ENCODE data around the gene INTS11.

The INTS11 gene

GRCh38 chr1:1336931-1337792, 12.7 kb upstream of the INTS11 start:
- no peak overlapping the region for H3K4me3 ChIP-seq (replicated peaks; ENCODE audit: low read depth, low read length)
- TF ChIP-seq CTCF (IDR thresholded peaks at IDR 0.05; ENCODE audit: low read length, missing control alignments), result no peak
- no peak for DNase-seq (ENCODE audit: low read depth)

- no peak for DNase-seq (ENCODE audit: low read depth)
- no peak for TF ChIP-seq CTCF (IDR thresholded peaks at IDR 0.05; ENCODE audit: low read length, missing control alignments)
- H3K4me3 ChIP-seq (replicated peaks; ENCODE audit: low read depth, low read length), result no peak overlapping the region
These were observed 12.0 kb upstream of the INTS11 start for GRCh38 chr1:1336446-1336845.

GRCh38 chr1:1335792-1336248, 11.4 kb upstream of the INTS11 start:
- no peak overlapping the region for H3K4me3 ChIP-seq (replicated peaks; ENCODE audit: low read depth, low read length)
- no peak for DNase-seq (ENCODE audit: low read depth)
- no peak for TF ChIP-seq CTCF (IDR thresholded peaks at IDR 0.05; ENCODE audit: low read length, missing control alignments)

GRCh38 chr1:1335283-1335682, 10.8 kb upstream of the INTS11 start:
- no peak for DNase-seq (ENCODE audit: low read depth)
- H3K4me3 ChIP-seq (replicated peaks; ENCODE audit: low read depth, low read length), result no peak overlapping the region
- TF ChIP-seq CTCF (IDR thresholded peaks at IDR 0.05; ENCODE audit: low read length, missing control alignments), result no peak

GRCh38 chr1:1334835-1335234, 10.4 kb upstream of the INTS11 start:
- TF ChIP-seq CTCF (IDR thresholded peaks at IDR 0.05; ENCODE audit: low read length, missing control alignments), result no peak

GRCh38 chr1:1333551-1334241, 9.2 kb upstream of the INTS11 start:
- DNase-seq (ENCODE audit: low read depth), result no peak
- no peak for TF ChIP-seq CTCF (IDR thresholded peaks at IDR 0.05; ENCODE audit: low read length, missing control alignments)
- no peak overlapping the region for H3K4me3 ChIP-seq (replicated peaks; ENCODE audit: low read depth, low read length)

More at GRCh38 chr1:1334835-1335234, 10.4 kb upstream of the INTS11 start:
- H3K4me3 ChIP-seq (replicated peaks; ENCODE audit: low read depth, low read length), result no peak overlapping the region
- no peak for DNase-seq (ENCODE audit: low read depth)
